HG02840 (cell line): ENCODE measurements around the gene EFNA5.

Source experiments
- ATAC-seq: cut with Tn5 transposase; IDR thresholded peaks from one replicate; pipeline ENCODE4 v1.9.1; 2021; ENCODE audit warnings: mild to moderate bottlenecking, moderate library complexity, moderate number of reproducible peaks; ENCODE audit not compliant: unreplicated experiment, low FRiP score

The EFNA5 gene

GRCh38 chr5:107670932-107671741 is at the start of gene EFNA5:
Gene EFNA5 (minus strand): TSS chr5:107670937.
- no peak for ATAC-seq

GRCh38 chr5:107719034-107719606 is 48.4 kb upstream of the EFNA5 start:
- ATAC-seq: no peak

GRCh38 chr5:107717816-107718215 is 47.1 kb upstream of the EFNA5 start:
- ATAC-seq: no peak

- ATAC-seq: no peak
Measured at GRCh38 chr5:107713228-107713627, 42.5 kb upstream of the EFNA5 start.

GRCh38 chr5:107712359-107712870 is 41.7 kb upstream of the EFNA5 start:
- ATAC-seq: no peak

GRCh38 chr5:107705402-107706014 is 34.8 kb upstream of the EFNA5 start:
- no peak for ATAC-seq

- no peak for ATAC-seq
Measured at GRCh38 chr5:107704681-107705401, 34.1 kb upstream of the EFNA5 start.

GRCh38 chr5:107700481-107700880 is 29.7 kb upstream of the EFNA5 start:
- no peak for ATAC-seq

GRCh38 chr5:107699425-107699824 is 28.7 kb upstream of the EFNA5 start:
- no peak for ATAC-seq

- no peak for ATAC-seq
Measured at GRCh38 chr5:107698286-107698685, 27.5 kb upstream of the EFNA5 start.

- no peak for ATAC-seq
Measured at GRCh38 chr5:107696498-107696897, 25.8 kb upstream of the EFNA5 start.

GRCh38 chr5:107696080-107696479 is 25.3 kb upstream of the EFNA5 start:
- ATAC-seq: no peak

- ATAC-seq: no peak
Measured at GRCh38 chr5:107687937-107688336, 17.2 kb upstream of the EFNA5 start.

GRCh38 chr5:107687404-107687803 is 16.7 kb upstream of the EFNA5 start:
- ATAC-seq: no peak

- no peak for ATAC-seq
Measured at GRCh38 chr5:107682533-107682932, 11.8 kb upstream of the EFNA5 start.

- ATAC-seq: no peak
Measured at GRCh38 chr5:107680799-107681198, 10.1 kb upstream of the EFNA5 start.

GRCh38 chr5:107680099-107680498 is 9.4 kb upstream of the EFNA5 start:
- ATAC-seq: no peak

- no peak for ATAC-seq
Measured at GRCh38 chr5:107676702-107677101, 6.0 kb upstream of the EFNA5 start.

- ATAC-seq: no peak
Measured at GRCh38 chr5:107675201-107675600, 4.5 kb upstream of the EFNA5 start.

- no peak for ATAC-seq
Measured at GRCh38 chr5:107674655-107675054, 3.9 kb upstream of the EFNA5 start.
